Fibroblast of skin of left quadriceps (primary cell): ENCODE data around the gene AKR1C8.
"Not testable (repeated sequence)": the region's sequence is repeated elsewhere in the genome, so short reads cannot be mapped to it uniquely, and the experiment has no call there.

ENCODE experiments used
- DNase-seq, 2 experiments: peaks; one replicate each; pipeline ENCODE4 v3.0.0-alpha.2; 2013; ENCODE audit warnings: low read depth in 2 of 2

Gene AKR1C8

GRCh38 chr10:5168897-5169420 lies 16.0 kb downstream of the AKR1C8 start:
- no peak for DNase-seq

- DNase-seq, result no peak
These were observed 19.2 kb downstream of the AKR1C8 start for GRCh38 chr10:5165738-5166137.

GRCh38 chr10:5163487-5163886 lies 21.5 kb downstream of the AKR1C8 start:
- no peak for DNase-seq

GRCh38 chr10:5159126-5159525 lies 25.8 kb downstream of the AKR1C8 start:
- DNase-seq, result no peak

- no peak for DNase-seq
These were observed 27.4 kb downstream of the AKR1C8 start for GRCh38 chr10:5157501-5157900.

DNA sequence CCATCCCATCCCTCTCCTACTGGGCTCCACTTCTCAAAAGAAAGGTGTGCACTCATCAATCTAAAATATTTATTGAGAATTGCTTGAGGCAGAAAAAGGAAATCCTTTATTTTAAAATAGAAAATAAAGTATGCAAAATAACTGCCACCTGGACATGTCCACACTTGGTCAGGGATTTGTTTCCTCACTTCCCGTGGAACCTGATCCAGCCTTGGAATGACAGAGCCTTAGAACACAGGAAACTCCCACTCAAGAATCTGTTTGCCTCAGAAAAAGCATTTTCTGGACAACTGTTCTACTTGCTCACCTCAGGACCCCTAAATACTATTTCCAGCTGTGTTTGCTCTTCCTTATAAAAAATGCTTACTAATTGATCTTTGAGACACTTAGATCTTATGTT lies 29.0 kb downstream of the AKR1C8 start:
- no peak for DNase-seq

- no peak for DNase-seq
These were observed 33.9 kb downstream of the AKR1C8 start for GRCh38 chr10:5151076-5151475.

- no peak for DNase-seq
These were observed 36.3 kb downstream of the AKR1C8 start for GRCh38 chr10:5148678-5149032.

- no peak for DNase-seq
These were observed 36.8 kb downstream of the AKR1C8 start for GRCh38 chr10:5147981-5148677.

DNA sequence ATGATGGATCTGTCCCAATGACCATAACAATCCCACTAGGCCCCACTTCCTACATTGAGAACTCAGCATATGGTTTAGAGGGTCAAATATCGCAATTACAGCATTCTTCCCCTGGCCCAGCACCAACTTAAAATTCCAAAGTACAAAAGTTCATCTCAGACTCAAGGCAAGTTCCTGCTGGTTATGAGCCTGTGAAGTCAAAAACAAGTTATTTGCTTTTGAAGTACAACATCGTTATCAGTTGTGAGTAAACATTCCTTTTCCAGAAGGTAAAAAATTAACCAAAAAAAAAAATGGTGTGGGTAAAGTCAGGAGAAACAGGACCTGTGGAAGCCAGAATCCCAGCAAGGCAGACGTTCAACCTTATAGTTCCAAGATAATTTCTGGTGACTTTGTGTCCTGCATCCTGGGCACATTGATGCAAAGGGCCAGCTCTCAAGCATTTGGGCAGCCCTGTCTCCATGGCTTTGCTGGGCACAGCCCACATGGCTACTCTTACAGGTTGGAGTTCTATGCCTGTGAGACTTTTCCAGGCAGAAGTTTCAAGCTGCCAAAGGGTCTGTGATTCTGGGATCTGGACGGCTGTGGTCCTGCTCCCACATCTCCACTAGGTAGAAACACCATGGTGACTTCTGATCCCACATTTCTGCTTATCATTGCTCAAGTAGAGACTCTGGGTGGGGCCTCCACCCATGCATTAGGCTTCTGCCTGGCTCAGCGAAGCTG lies 37.5 kb downstream of the AKR1C8 start:
- DNase-seq, result no peak

DNA sequence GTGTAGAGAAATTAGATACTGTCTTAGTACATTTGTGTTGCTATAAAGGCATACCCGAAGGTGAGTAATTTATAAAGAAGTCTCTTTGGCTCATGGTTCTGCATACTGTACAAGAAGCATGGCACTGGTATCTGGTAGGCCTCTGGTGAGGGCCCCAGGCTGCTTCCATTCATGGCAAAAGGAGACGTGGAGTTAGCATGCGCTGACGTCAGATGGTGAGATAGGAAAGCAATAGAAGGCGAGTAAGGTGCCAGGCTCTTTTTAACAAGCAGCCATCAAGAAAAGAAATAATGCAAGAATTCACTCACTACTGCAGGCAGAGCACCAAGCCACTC lies 38.1 kb downstream of the AKR1C8 start:
- DNase-seq, result no peak

DNA sequence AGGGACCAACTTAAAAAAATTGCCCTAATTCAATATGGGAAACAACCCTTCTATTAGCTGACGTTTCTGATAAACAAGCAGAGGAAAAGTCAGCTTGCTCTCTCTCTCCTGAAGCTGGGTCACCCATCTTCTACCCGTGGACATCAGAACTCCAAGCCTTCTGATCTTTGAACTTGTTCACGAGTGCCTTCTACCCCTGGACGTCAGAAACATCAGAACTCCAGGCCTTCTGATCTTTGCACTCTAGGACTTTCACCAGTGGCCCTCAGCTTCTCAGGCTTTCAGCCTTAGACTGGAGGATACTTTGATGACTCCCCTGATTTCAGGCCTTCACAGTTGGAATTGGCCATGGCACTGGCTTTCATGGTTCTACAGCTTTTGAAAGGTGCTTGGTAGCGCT lies 41.8 kb downstream of the AKR1C8 start:
- no peak for DNase-seq

- no peak for DNase-seq
These were observed 42.8 kb downstream of the AKR1C8 start for GRCh38 chr10:5142199-5142598.

DNA sequence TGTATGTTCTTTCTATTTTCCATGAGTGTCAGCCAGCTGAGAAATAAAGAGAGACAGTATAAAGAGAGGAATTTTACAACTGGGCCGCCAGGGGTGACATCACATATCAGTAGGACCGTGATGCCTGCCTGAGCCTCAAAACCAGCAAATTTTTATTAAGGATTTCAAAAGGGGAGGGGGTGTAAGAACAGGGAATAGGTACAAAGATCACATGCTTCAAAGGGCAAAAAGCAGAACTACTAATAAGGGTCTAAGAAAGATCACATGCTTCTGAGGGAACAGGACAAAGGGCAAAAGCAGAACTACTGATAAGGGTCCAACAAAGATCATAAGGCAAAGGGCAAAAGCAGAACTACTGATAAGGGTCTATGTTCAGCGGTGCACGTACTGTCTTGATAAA lies 47.3 kb downstream of the AKR1C8 start:
- not testable (repeated sequence) for DNase-seq

DNA sequence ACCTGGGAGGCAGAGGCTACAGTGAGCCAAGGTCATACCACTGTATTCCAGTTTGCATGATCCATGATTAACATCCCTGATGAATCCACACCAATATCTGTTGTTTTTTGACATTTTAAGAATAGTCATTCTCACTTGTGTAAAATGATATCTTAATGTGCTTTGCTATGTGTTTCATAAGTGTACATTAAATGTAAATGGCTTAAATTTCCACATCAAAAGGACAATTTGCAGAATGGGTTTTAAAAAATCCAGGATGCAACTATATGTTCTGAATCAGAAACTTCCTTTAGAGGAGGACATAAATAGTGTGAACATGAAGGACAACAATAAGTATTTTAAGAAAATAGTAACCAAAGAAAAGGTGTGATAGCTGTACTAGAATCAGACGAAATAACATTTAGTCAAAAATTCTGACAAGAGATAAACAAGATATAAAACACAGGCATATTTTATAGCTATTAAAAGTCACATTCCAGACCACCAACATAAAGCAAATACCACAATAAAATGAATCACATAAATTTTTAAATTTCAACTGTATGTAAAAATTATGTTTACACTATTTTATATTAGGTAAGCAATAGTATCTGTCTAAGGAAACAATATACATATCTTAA lies 48.4 kb downstream of the AKR1C8 start:
- DNase-seq, result no peak

- no peak for DNase-seq
These were observed 49.4 kb downstream of the AKR1C8 start for GRCh38 chr10:5135581-5135980.

DNA sequence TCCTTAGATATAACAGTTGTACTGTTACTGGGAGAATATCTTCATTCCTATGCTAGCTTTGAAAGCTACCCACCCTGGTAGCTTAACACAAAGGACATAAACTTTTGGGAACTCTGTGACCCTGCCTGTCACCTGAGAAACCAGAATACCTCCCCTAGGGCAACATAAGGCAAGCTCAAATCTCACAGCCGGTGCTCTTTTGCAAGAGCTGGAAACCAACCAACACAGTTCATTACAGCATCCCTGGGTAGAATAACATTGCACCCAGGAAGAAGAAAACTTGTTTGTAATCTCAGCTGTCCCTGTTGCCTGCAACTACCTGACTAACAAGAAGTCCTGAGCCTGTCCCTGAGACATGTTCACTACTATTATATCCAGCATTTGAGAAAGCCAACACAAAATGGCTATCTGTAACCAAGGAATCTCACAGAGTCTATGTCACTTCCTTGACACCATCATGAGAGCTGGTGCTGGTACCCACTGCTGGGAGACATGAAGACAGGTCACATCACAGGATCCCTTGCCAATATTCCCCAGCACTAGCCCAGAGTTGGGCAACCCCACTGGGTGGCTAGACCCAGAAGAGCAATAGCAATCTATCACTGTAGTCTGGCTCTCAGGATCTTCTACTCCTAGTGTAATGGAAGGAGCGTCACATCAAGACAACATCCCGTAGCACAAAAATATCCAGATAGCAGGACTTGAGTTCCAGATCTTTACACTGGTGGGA lies 59.5 kb downstream of the AKR1C8 start:
- no peak for DNase-seq

DNA sequence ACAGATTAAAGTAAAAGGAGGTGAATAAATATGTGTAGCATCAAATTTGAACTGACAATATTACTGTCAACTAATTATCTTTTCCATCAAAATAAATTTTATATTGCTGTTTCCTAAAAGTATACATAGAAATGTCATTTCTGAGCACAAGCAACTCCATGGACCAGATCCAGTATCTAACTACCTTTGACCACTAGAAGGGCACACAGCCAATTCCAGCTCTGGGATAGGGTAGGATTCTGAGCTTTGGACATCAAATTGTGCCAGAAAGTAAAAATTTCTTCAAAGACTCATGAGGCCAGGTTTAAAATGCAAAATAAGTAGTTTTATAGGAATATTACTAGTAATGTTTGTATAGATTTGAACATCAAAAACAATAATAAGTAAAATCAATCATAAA lies 61.1 kb downstream of the AKR1C8 start:
- no peak for DNase-seq

- DNase-seq, result not testable (repeated sequence)
These were observed 65.0 kb downstream of the AKR1C8 start for GRCh38 chr10:5119997-5120396.

- no peak for DNase-seq
These were observed 67.9 kb downstream of the AKR1C8 start for GRCh38 chr10:5117026-5117425.

DNA sequence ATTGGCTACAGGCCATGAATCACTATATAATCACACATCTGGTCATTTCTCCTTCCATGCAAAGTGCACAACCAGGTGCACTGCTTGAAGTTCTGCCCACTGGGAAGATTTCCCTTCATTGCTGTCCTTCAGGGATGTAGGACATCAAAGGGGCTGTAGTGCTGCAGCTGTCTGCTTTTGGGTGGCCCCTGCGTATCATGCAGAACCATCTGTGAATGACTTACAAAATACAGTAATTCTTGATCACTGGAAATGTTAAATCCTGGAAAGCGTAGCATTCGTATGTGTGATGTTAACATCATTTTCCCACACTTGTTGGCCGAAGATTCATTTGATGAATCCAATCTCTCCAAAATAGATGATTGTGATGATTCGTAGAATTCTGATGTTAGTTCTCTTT lies 68.3 kb downstream of the AKR1C8 start:
- no peak for DNase-seq

GRCh38 chr10:5109861-5110260 lies 75.1 kb downstream of the AKR1C8 start:
- DNase-seq, result not testable (repeated sequence)
